Coronary artery (tissue), 2 donors: Measurements from ENCODE around the gene RABL6.

Source experiments
- DNase-seq: peaks from one replicate; pipeline ENCODE4 v3.0.0-alpha.2; 2017; ENCODE audit warnings: low spot score
- H3K27ac ChIP-seq, 2 donors: fragments of 200-600 bp; sonication (generic); one replicate each; pipeline ENCODE4 v1.5.1; 2016 to 2019
- H3K4me3 ChIP-seq: fragments of 200-600 bp; sonication (generic); 2 replicates; pipeline ENCODE4 v1.5.1; 2016; ENCODE audit warnings: mild to moderate bottlenecking, moderate library complexity
- CTCF ChIP-seq: fragments of 200-600 bp; sonication (generic); IDR thresholded peaks from one replicate; pipeline ENCODE4 v1.5.1; 2019; ENCODE audit warnings: antibody characterized with exemption

The RABL6 gene

GRCh38 chr9:136808075-136808805 lies 492 bp downstream of the RABL6 start:
- Histone ChIP-seq H3K27ac (peak overlapping the region; percentile 49 to 93), H3K4me3 (peak overlapping the region; percentile 89)
- no peak for TF ChIP-seq CTCF
- no peak for DNase-seq

- no peak for TF ChIP-seq CTCF
- peak overlapping the region; percentile 89 for H3K4me3 ChIP-seq
- H3K27ac ChIP-seq, result no peak overlapping the region
- DNase-seq, result no peak
Measured at GRCh38 chr9:136808806-136809158, 1.0 kb downstream of the RABL6 start.

GRCh38 chr9:136814725-136815421 lies 7.1 kb downstream of the RABL6 start:
- no peak for DNase-seq
- TF ChIP-seq CTCF, result no peak
- Histone ChIP-seq H3K27ac (no peak overlapping the region), H3K4me3 (no peak overlapping the region)

- TF ChIP-seq CTCF, result no peak
- H3K27ac ChIP-seq, result no peak overlapping the region
- no peak for DNase-seq
Measured at GRCh38 chr9:136815422-136815782, 7.7 kb downstream of the RABL6 start.

GRCh38 chr9:136820971-136821825 lies 13.4 kb downstream of the RABL6 start:
- H3K4me3 ChIP-seq, result peak overlapping the region; percentile 68
- no peak for TF ChIP-seq CTCF
- no peak for DNase-seq
- H3K27ac ChIP-seq, result no peak overlapping the region

More at GRCh38 chr9:136815422-136815782, 7.7 kb downstream of the RABL6 start:
- no peak overlapping the region for H3K4me3 ChIP-seq

- no peak for TF ChIP-seq CTCF
- Histone ChIP-seq H3K27ac (no peak overlapping the region), H3K4me3 (peak overlapping the region; percentile 68)
- DNase-seq, result no peak
Measured at GRCh38 chr9:136821826-136822544, 14.2 kb downstream of the RABL6 start.
